K562 (cell line): Measurements from ENCODE around the gene TENM3. TPM values are rescaled to one million over a fixed set of nuclear protein-coding genes. Genes with fewer than 3 reads are reported as not detected.

Experiments
- ATF1 ChIP-seq, 2 experiments: fragments of 450-650 bp in 1 of 2; IDR thresholded peaks; 2 replicates each; pipeline ENCODE4 v1.6.1; 2016; ENCODE audit warnings: missing compliant biosample characterization in 1 of 2, missing genetic modification characterization in 1 of 2
- CREB1 ChIP-seq, 2 experiments: sonication (generic) in 1 of 2; formaldehyde crosslinking in 1 of 2; IDR thresholded peaks; 2 replicates each; pipeline versions ENCODE4 v1.6.1 to v1.8.0; 2012 to 2022; ENCODE audit warnings: inconsistent platforms in 1 of 2, mild to moderate bottlenecking in 1 of 2, missing genetic modification reagents in 1 of 2, moderate library complexity in 1 of 2
- CREM ChIP-seq: IDR thresholded peaks from 2 replicates; pipeline ENCODE4 v1.6.1; 2014; ENCODE audit warnings: antibody characterized with exemption, low read depth
- DEAF1 ChIP-seq: fragments of 450-650 bp; formaldehyde crosslinking; IDR thresholded peaks from 2 replicates; pipeline ENCODE4 v1.4.0; 2020; ENCODE audit warnings: mild to moderate bottlenecking, moderate library complexity
- JUN ChIP-seq, 2 experiments: sonication (generic) in 1 of 2; formaldehyde crosslinking in 1 of 2; IDR thresholded peaks; 2 replicates each; pipeline versions ENCODE4 v1.6.1 to v1.8.0; 2012 to 2022; ENCODE audit warnings: borderline replicate concordance in 2 of 2, mild to moderate bottlenecking in 2 of 2, improper control_type of control experiment in 1 of 2, low read depth in 1 of 2, low read length in 1 of 2, missing genetic modification reagents in 1 of 2
- NCOR1 ChIP-seq: fragments of 450-650 bp; IDR thresholded peaks from 2 replicates; pipeline ENCODE4 v1.6.1; 2016; ENCODE audit warnings: mild to moderate bottlenecking, moderate library complexity
- POLR2H ChIP-seq: IDR thresholded peaks from 2 replicates; pipeline ENCODE4 v1.6.1; 2016; ENCODE audit warnings: missing genetic modification characterization, low read depth, mild to moderate bottlenecking, control low read depth, missing compliant biosample characterization, moderate library complexity
- ZBTB11 ChIP-seq, 3 experiments: fragments of 200-800 bp in 1 of 3; fragments of 250-450 bp in 1 of 3; fragments of 450-650 bp in 1 of 3; sonication (Bioruptor Pico) in 1 of 3; sonication (Bioruptor generic) in 1 of 3; formaldehyde crosslinking in 1 of 3; IDR thresholded peaks; 2 replicates each; pipeline versions ENCODE4 v1.6.1 to v1.8.0; 2016 to 2022; ENCODE audit warnings: mild to moderate bottlenecking in 2 of 3, missing genetic modification characterization in 2 of 3, missing compliant biosample characterization in 1 of 3, moderate library complexity in 1 of 3
- polyA plus RNA-seq, 8 experiments: library from polyadenylated mRNA; depleted of rRNA in 4 of 8; stranded (reverse) in 5 of 8; unstranded in 3 of 8; fragments of >200 nt; fragmentation: Nextera tagmentation in 2 of 8; fragmentation: Illumina TruSeq in 1 of 8; extraction: Ambion mirVana in 2 of 8; extraction: Trizol in 1 of 8; gene quantifications; 2 replicates each; pipeline versions ENCODE4 v1.2.1 to v1.2.3, GENCODE V29; 2011 to 2014; ENCODE audit warnings: inconsistent platforms in 1 of 8, missing spikeins in 1 of 8
- total RNA-seq, 7 experiments: library from RNA; depleted of rRNA in 6 of 7; stranded (reverse); fragments of >200 nt in 6 of 7; fragmentation: Illumina TruSeq in 2 of 7; extraction: Trizol in 2 of 7; gene quantifications; 2 replicates each; pipeline versions ENCODE4 v1.2.1 to v1.2.3, GENCODE V29; 2011 to 2021; ENCODE audit warnings: low replicate concordance in 1 of 7

TENM3 gene
- total and polyA plus RNA-seq, 9 of the 15 experiments (the other 6 are each of a cell fraction or from before 2014, with no cell fraction given) = 0.01 to 0.02 TPM; not detected in 7

- TF ChIP-seq CREB1 (IDR thresholded peaks at IDR 0.05) (peak; percentile 48; the same call in 1 of the 2 replicates), CREB1 (CRISPR knock-in tag; IDR thresholded peaks at IDR 0.05) (no peak), POLR2H (tag) (no peak), ATF1 (CRISPR knock-in tag; IDR thresholded peaks at IDR 0.05) (no peak), ATF1 (tag; IDR thresholded peaks at IDR 0.05) (peak; percentile 85), CREM (peak; percentile 70), JUN (IDR thresholded peaks at IDR 0.05; ENCODE audit: borderline replicate concordance, low read depth, low read length) (no peak), JUN (CRISPR knock-in tag; IDR thresholded peaks at IDR 0.05; ENCODE audit: borderline replicate concordance) (no peak), DEAF1 (no peak), ZBTB11 (CRISPR knock-in tag; IDR thresholded peaks at IDR 0.05) (no peak), NCOR1 (no peak)
These were observed 599.0 kb downstream of the TENM3 start (continued) for GRCh38 chr4:182842104-182842600.
